Uterus (tissue), 2 donors: ENCODE data around the gene CLDN24.

Source experiments
- CTCF ChIP-seq, 4 experiments: fragments of 200-600 bp in 2 of 4; fragments of 450-650 bp in 2 of 4; sonication (generic) in 2 of 4; IDR thresholded peaks; one replicate each; pipeline ENCODE4 v1.5.1; 2016 to 2019; ENCODE audit warnings: antibody characterized with exemption in 4 of 4, mild to moderate bottlenecking in 2 of 4, moderate library complexity in 1 of 4
- POLR2A ChIP-seq, 2 donors: fragments of 450-650 bp; IDR thresholded peaks; one replicate each; pipeline ENCODE4 v1.6.1; 2016; ENCODE audit warnings: antibody characterized with exemption in 2 of 2, mild to moderate bottlenecking in 1 of 2, moderate library complexity in 1 of 2

- TF ChIP-seq CTCF (IDR thresholded peaks at IDR 0.05): no peak
- no peak for TF ChIP-seq POLR2A (IDR thresholded peaks at IDR 0.05)
These were observed 18.2 kb downstream of the CLDN24 start for GRCh38 chr4:183304067-183304466.
